H1 (cell line): ENCODE measurements around the gene COL8A2.

Experiments
- ATF3 ChIP-seq: IDR thresholded peaks from 2 replicates; pipeline ENCODE4 v1.6.1; 2011; ENCODE audit warnings: low read depth, mild to moderate bottlenecking, low read length; ENCODE audit not compliant: insufficient read depth
- CBX5 ChIP-seq: fragments of 300-800, 300-1000 bp; sonication (generic); IDR thresholded peaks from 2 replicates; pipeline ENCODE4 v1.7.1; 2016; ENCODE audit warnings: antibody characterized with exemption, low read length, low read depth
- CREB1 ChIP-seq: IDR thresholded peaks from 2 replicates; pipeline ENCODE4 v1.6.1; 2012; ENCODE audit warnings: inconsistent platforms
- CTCF ChIP-seq, 3 experiments: IDR thresholded peaks; 1 replicate in 2 of 3; 2 replicates in 1 of 3; pipeline versions ENCODE4 v1.5.1 to v1.6.1; 2011; ENCODE audit warnings: low read length in 3 of 3, mild to moderate bottlenecking in 3 of 3, inconsistent platforms in 2 of 3, low read depth in 1 of 3, moderate library complexity in 1 of 3; ENCODE audit not compliant: insufficient read depth in 1 of 3; ENCODE audit errors: control extremely low read depth in 1 of 3
- EP300 ChIP-seq, 2 experiments: IDR thresholded peaks; 1 replicate in 1 of 2; 2 replicates in 1 of 2; pipeline ENCODE4 v1.6.1; 2011 to 2012; ENCODE audit warnings: low read depth in 2 of 2, low read length in 2 of 2, mild to moderate bottlenecking in 2 of 2, borderline replicate concordance in 1 of 2, inconsistent platforms in 1 of 2, moderate library complexity in 1 of 2
- POLR2A ChIP-seq, 2 experiments: IDR thresholded peaks; 1 replicate in 1 of 2; 2 replicates in 1 of 2; pipeline ENCODE4 v1.6.1; 2011; ENCODE audit warnings: low read depth in 2 of 2, low read length in 2 of 2, mild to moderate bottlenecking in 2 of 2; ENCODE audit errors: control extremely low read depth in 1 of 2
- RAD21 ChIP-seq, 2 experiments: IDR thresholded peaks in 1 of 2; conservative IDR thresholded peaks in 1 of 2; 2 replicates each; pipeline ENCODE4 v1.6.1; 2011; ENCODE audit warnings: low read depth in 2 of 2, low read length in 2 of 2, improper control_type of control experiment in 1 of 2, inconsistent platforms in 1 of 2, mild to moderate bottlenecking in 1 of 2, moderate library complexity in 1 of 2
- TAF7 ChIP-seq: optimal IDR thresholded peaks from 2 replicates; pipeline ENCODE3; 2011; ENCODE audit warnings: low read depth, mild to moderate bottlenecking, inconsistent platforms, low read length, moderate library complexity, borderline replicate concordance
- YY1 ChIP-seq: IDR thresholded peaks from 2 replicates; pipeline ENCODE4 v1.6.1; 2011; ENCODE audit warnings: low read depth, mild to moderate bottlenecking, low read length

GRCh38 chr1:36148821-36149236, 23.8 kb upstream of the COL8A2 start:
- TF ChIP-seq CBX5 = no peak
- no peak for TF ChIP-seq ATF3
- peak in 1 of 2 experiments; percentile 43; a peak in 1 of 3 replicates for TF ChIP-seq POLR2A (IDR thresholded peaks at IDR 0.05; ENCODE audit: control extremely low read depth in 1 of 2, low read depth in 2 of 2, low read length in 2 of 2)
- TF ChIP-seq EP300 (IDR thresholded peaks at IDR 0.05; ENCODE audit: borderline replicate concordance in 1 of 2, low read depth in 2 of 2, low read length in 2 of 2) = no peak
- no peak for TF ChIP-seq CTCF (IDR thresholded peaks at IDR 0.05; ENCODE audit: control extremely low read depth in 1 of 3, insufficient read depth in 1 of 3, low read depth in 1 of 3, low read length in 3 of 3)
- no peak for TF ChIP-seq TAF7
- no peak for TF ChIP-seq RAD21 (IDR thresholded peaks at IDR 0.05 in 1 of 2, conservative IDR thresholded peaks at IDR 0.05 in 1 of 2; ENCODE audit: low read depth in 2 of 2, low read length in 2 of 2)
- TF ChIP-seq YY1 = no peak
- TF ChIP-seq CREB1 = no peak
